ENCODE data around the gene ZNF358. TPM values are rescaled to one million over a fixed set of nuclear protein-coding genes. Genes with fewer than 3 reads are reported as not detected.
"Not testable (repeated sequence)": the region's sequence is repeated elsewhere in the genome, so short reads cannot be mapped to it uniquely, and the experiment has no call there.

The ZNF358 gene
- total RNA-seq, 1 experiment from 2014 or later, result not detected

- peak within 1 kb of the TSS; percentile 85 for H3K4me3 ChIP-seq (ENCODE audit: low read length)
- H3K4me1 ChIP-seq (ENCODE audit: low read length), result peaks cover 8% of the 10 kb centered on the region; the same call in 1 of the 2 replicates
- H3K27ac ChIP-seq (ENCODE audit: low read length), result peak within 1 kb of the TSS; percentile 64
- peaks cover 9% of the 10 kb centered on the region; the same call in 1 of the 2 replicates for H3K79me2 ChIP-seq (ENCODE audit: low read length)
- H3K36me3 ChIP-seq (ENCODE audit: insufficient read depth, low read length), result no peaks in the 10 kb centered on the region
- no peaks in the 10 kb centered on the region for H3K9me2 ChIP-seq (replicated peaks; ENCODE audit: insufficient read depth, low read length)
- H3K9me3 ChIP-seq (ENCODE audit: low read length), result no peaks in the 10 kb centered on the region
- peak within 1 kb of the TSS; percentile 69 for H2AFZ ChIP-seq (ENCODE audit: low read length)
- peak within 1 kb of the TSS; percentile 97 for H3K4me2 ChIP-seq (ENCODE audit: low read depth, low read length, poor library complexity, severe bottlenecking)
- H3K27me3 ChIP-seq (ENCODE audit: low read length), result no peaks in the 10 kb centered on the region
- peak; percentile 97 for DNase-seq
- peak within 1 kb of the TSS; percentile 80 for H3K9ac ChIP-seq (ENCODE audit: low read length)
- H4K20me1 ChIP-seq (ENCODE audit: insufficient read depth, low read depth, low read length), result no peaks in the 10 kb centered on the region
These were observed 19.4 kb downstream of the ZNF358 start, which contains the start of gene PNPLA6 for GRCh38 chr19:7535047-7535997. Gene PNPLA6 (plus strand): TSS chr19:7535717. CDS start chr19:7535789, 72 bp downstream.

DNA sequence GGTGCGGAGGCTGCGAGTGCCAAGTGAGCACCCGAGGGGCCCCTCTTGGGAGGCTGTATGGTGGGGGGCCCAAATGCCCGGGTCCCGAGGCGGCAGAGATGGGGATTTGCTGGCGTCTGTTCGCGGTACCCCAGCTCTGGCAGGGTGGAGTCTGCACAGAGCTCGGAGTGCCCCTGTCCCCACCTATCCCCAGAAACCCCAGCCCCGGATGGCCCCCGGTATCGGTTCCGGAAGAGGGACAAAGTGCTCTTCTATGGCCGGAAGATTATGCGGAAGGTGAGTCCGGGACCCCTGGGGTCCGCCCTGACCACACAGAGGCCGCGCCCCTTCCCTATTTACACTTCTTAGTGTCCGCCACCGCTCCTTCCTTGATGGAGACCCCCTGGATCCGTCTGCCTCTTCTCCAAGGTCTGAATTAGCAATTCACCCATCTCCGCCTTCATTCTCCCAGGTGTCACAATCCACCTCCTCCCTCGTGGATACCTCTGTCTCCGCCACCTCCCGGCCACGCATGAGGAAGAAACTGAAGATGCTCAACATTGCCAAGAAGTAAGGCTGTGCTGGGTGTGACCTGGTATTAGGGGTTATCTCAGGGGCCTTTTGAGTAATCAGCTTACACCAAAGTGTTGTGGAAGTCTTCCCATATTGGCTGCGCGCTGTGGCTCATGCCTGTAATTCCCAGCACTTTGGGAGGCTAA lies 20.2 kb downstream of the ZNF358 start:
- Histone ChIP-seq H3K4me2 (ENCODE audit: low read depth, low read length, poor library complexity, severe bottlenecking) (peak overlapping the region; percentile 97), H3K4me1 (ENCODE audit: low read length) (peaks cover 8% of the 10 kb centered on the region; the same call in 1 of the 2 replicates), H2AFZ (ENCODE audit: low read length) (peak overlapping the region; percentile 60; the same call in 1 of the 2 replicates), H3K79me2 (ENCODE audit: low read length) (peaks cover 9% of the 10 kb centered on the region; the same call in 1 of the 2 replicates), H4K20me1 (ENCODE audit: insufficient read depth, low read depth, low read length) (no peaks in the 10 kb centered on the region), H3K27ac (ENCODE audit: low read length) (peak overlapping the region; percentile 23; the same call in 1 of the 2 replicates), H3K9me3 (ENCODE audit: low read length) (no peaks in the 10 kb centered on the region), H3K9me2 (replicated peaks; ENCODE audit: insufficient read depth, low read length) (no peaks in the 10 kb centered on the region), H3K9ac (ENCODE audit: low read length) (peak overlapping the region; percentile 80), H3K36me3 (ENCODE audit: insufficient read depth, low read length) (no peaks in the 10 kb centered on the region), H3K4me3 (ENCODE audit: low read length) (peak overlapping the region; percentile 85), H3K27me3 (ENCODE audit: low read length) (no peaks in the 10 kb centered on the region)
- DNase-seq, result peak; percentile 69

DNA sequence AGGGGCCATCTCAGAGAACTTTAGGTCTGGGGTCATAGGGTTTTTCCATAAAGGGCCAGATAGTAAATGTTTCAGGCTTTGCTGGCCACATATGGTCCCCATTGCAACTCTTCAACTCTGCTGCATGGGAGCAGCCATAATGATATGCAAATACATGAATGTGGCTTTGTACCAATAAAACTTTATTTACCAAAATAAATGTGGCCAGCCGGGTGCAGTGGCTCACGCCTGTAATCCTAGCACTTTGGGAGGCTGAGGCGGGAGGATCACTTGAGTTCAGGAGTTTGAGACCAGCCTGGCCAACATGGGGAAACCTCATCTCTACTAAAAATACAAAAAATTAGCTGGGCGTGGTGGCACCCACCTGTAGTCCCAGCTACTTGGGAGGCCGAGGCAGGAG lies 23.1 kb downstream of the ZNF358 start:
- H3K9me2 ChIP-seq (replicated peaks; ENCODE audit: insufficient read depth, low read length); H4K20me1 ChIP-seq (ENCODE audit: insufficient read depth, low read depth, low read length); H3K9me3 ChIP-seq (ENCODE audit: low read length); H3K27me3 ChIP-seq (ENCODE audit: low read length); H2AFZ ChIP-seq (ENCODE audit: low read length); H3K9ac ChIP-seq (ENCODE audit: low read length); H3K4me1 ChIP-seq (ENCODE audit: low read length); H3K4me2 ChIP-seq (ENCODE audit: low read depth, low read length, poor library complexity, severe bottlenecking); H3K79me2 ChIP-seq (ENCODE audit: low read length); H3K27ac ChIP-seq (ENCODE audit: low read length); H3K4me3 ChIP-seq (ENCODE audit: low read length); DNase-seq; H3K36me3 ChIP-seq (ENCODE audit: insufficient read depth, low read length): not testable (repeated sequence)

DNA sequence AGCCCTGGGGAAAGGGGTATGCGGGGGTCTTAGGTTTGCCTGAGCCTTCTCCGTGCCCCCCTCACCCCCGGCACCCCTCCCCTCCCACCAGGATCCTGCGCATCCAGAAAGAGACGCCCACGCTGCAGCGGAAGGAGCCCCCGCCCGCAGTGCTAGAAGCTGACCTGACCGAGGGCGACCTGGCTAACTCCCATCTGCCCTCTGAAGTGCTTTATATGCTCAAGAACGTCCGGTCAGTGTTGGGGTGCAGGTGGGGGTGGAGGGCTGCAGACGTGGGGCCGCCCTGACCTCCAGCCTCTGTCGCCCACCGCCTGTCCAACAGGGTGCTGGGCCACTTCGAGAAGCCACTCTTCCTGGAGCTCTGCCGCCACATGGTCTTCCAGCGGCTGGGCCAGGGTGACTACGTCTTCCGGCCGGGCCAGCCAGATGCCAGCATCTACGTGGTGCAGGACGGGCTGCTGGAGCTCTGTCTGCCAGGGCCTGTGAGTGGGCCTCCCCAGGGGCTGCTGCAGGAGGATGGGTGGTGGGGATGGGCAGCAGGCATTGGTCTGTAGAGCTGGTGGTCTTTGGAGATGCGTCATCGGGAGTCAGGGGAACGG lies 24.0 kb downstream of the ZNF358 start:
- Histone ChIP-seq H3K4me1 (ENCODE audit: low read length) (peaks cover 3% of the 10 kb centered on the region; the same call in 1 of the 2 replicates), H3K9me2 (replicated peaks; ENCODE audit: insufficient read depth, low read length) (no peaks in the 10 kb centered on the region), H4K20me1 (ENCODE audit: insufficient read depth, low read depth, low read length) (no peaks in the 10 kb centered on the region), H2AFZ (ENCODE audit: low read length) (no peak overlapping the region), H3K9ac (ENCODE audit: low read length) (no peak overlapping the region), H3K27ac (ENCODE audit: low read length) (no peak overlapping the region), H3K9me3 (ENCODE audit: low read length) (no peaks in the 10 kb centered on the region), H3K36me3 (ENCODE audit: insufficient read depth, low read length) (no peaks in the 10 kb centered on the region), H3K27me3 (ENCODE audit: low read length) (no peaks in the 10 kb centered on the region), H3K4me3 (ENCODE audit: low read length) (no peak overlapping the region), H3K79me2 (ENCODE audit: low read length) (peaks cover 9% of the 10 kb centered on the region; the same call in 1 of the 2 replicates), H3K4me2 (ENCODE audit: low read depth, low read length, poor library complexity, severe bottlenecking) (no peak overlapping the region)
- no peak for DNase-seq

GRCh38 chr19:7540761-7541474 lies 25.0 kb downstream of the ZNF358 start:
- Histone ChIP-seq H3K9ac (ENCODE audit: low read length) (no peak overlapping the region), H3K4me2 (ENCODE audit: low read depth, low read length, poor library complexity, severe bottlenecking) (no peak overlapping the region), H3K9me3 (ENCODE audit: low read length) (no peaks in the 10 kb centered on the region), H3K4me3 (ENCODE audit: low read length) (no peak overlapping the region), H3K4me1 (ENCODE audit: low read length) (peaks cover 3% of the 10 kb centered on the region; the same call in 1 of the 2 replicates), H3K27ac (ENCODE audit: low read length) (no peak overlapping the region), H3K36me3 (ENCODE audit: insufficient read depth, low read length) (no peaks in the 10 kb centered on the region), H2AFZ (ENCODE audit: low read length) (no peak overlapping the region), H3K27me3 (ENCODE audit: low read length) (no peaks in the 10 kb centered on the region), H3K79me2 (ENCODE audit: low read length) (peaks cover 6% of the 10 kb centered on the region; the same call in 1 of the 2 replicates), H3K9me2 (replicated peaks; ENCODE audit: insufficient read depth, low read length) (no peaks in the 10 kb centered on the region), H4K20me1 (ENCODE audit: insufficient read depth, low read depth, low read length) (no peaks in the 10 kb centered on the region)
- no peak for DNase-seq

GRCh38 chr19:7541475-7541824 lies 25.5 kb downstream of the ZNF358 start:
- H3K4me1 ChIP-seq (ENCODE audit: low read length), result peaks cover 1% of the 10 kb centered on the region; the same call in 1 of the 2 replicates
- no peak overlapping the region for H3K4me2 ChIP-seq (ENCODE audit: low read depth, low read length, poor library complexity, severe bottlenecking)
- no peaks in the 10 kb centered on the region for H3K27me3 ChIP-seq (ENCODE audit: low read length)
- no peaks in the 10 kb centered on the region for H4K20me1 ChIP-seq (ENCODE audit: insufficient read depth, low read depth, low read length)
- no peak overlapping the region for H2AFZ ChIP-seq (ENCODE audit: low read length)
- H3K36me3 ChIP-seq (ENCODE audit: insufficient read depth, low read length), result no peaks in the 10 kb centered on the region
- H3K9me3 ChIP-seq (ENCODE audit: low read length), result no peaks in the 10 kb centered on the region
- H3K79me2 ChIP-seq (ENCODE audit: low read length), result peaks cover under 1% of the 10 kb centered on the region; the same call in 1 of the 2 replicates
- H3K9me2 ChIP-seq (replicated peaks; ENCODE audit: insufficient read depth, low read length), result no peaks in the 10 kb centered on the region
- no peak for DNase-seq
- no peak overlapping the region for H3K4me3 ChIP-seq (ENCODE audit: low read length)
- no peak overlapping the region for H3K9ac ChIP-seq (ENCODE audit: low read length)
- H3K27ac ChIP-seq (ENCODE audit: low read length), result no peak overlapping the region

DNA sequence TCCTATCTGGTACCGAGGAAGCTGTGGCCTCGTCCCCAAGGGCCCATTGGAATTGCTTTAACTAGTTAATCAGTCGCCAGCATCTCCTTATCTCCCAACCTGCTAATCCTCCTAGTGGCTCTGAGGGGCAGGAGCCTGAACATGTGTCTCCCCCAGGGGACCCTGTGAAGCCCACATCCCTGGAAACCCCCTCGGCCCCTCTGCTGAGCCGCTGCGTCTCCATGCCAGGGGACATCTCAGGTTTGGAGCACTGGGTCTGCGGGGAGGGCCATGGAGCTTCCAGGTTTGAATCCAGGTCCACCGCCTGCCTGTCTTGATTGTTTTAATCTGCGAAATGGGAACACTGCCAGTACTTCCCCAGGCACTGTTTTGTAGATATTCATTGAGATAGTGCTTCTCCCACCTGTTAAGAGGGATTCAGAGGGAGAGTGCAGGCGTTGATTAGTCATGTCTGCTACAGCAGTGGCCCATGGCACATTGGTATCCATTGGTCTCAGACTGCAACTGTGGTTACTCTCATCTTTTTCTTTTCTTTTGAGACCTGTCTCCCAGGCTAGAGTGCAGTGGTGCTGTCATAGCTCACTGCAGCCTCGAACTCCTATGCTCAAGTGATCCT lies 26.0 kb downstream of the ZNF358 start:
- Histone ChIP-seq H3K9me3 (ENCODE audit: low read length) (no peaks in the 10 kb centered on the region), H2AFZ (ENCODE audit: low read length) (no peak overlapping the region), H3K4me1 (ENCODE audit: low read length) (no peaks in the 10 kb centered on the region), H3K27ac (ENCODE audit: low read length) (no peak overlapping the region), H3K9ac (ENCODE audit: low read length) (no peak overlapping the region), H4K20me1 (ENCODE audit: insufficient read depth, low read depth, low read length) (no peaks in the 10 kb centered on the region), H3K36me3 (ENCODE audit: insufficient read depth, low read length) (no peaks in the 10 kb centered on the region), H3K9me2 (replicated peaks; ENCODE audit: insufficient read depth, low read length) (no peaks in the 10 kb centered on the region), H3K79me2 (ENCODE audit: low read length) (no peaks in the 10 kb centered on the region), H3K4me3 (ENCODE audit: low read length) (no peak overlapping the region), H3K4me2 (ENCODE audit: low read depth, low read length, poor library complexity, severe bottlenecking) (no peak overlapping the region), H3K27me3 (ENCODE audit: low read length) (no peaks in the 10 kb centered on the region)
- no peak for DNase-seq

All from Karpas-422 (cell line).